PC-9 (cell line): ENCODE results near the gene NFATC1. TPM values are rescaled to one million over a fixed set of nuclear protein-coding genes. Genes with fewer than 3 reads are reported as not detected.

Source experiments
- BruUV-seq: library from RNA; stranded (reverse); fragments of 400-500 nt; replicated peaks from 2 replicates; lab custom pipeline; 2021; lab: Mats Ljungman, UMichigan
- CTCF ChIA-PET: fragments of 300-600 bp; sonication (Branson Sonifier 250); formaldehyde crosslinking; loops from one replicate; lab custom pipeline; 2022; ENCODE audit warnings: antibody characterized with exemption; lab: Charles Lee
- POLR2A ChIA-PET: fragments of 300-600 bp; sonication (Branson Sonifier 250); formaldehyde crosslinking; loops from one replicate; lab custom pipeline; 2022; ENCODE audit warnings: antibody characterized with exemption; ENCODE audit not compliant: unreplicated experiment; lab: Charles Lee
- DNase-seq, 2 experiments: peaks; one replicate each; pipeline versions ENCODE4 v3.0.0 to v3.0.0-alpha.2; 2015 to 2022; ENCODE audit warnings: mixed read lengths in 1 of 2
- H2AFZ ChIP-seq: fragments of 200-600 bp; sonication (generic); 2 replicates; pipeline ENCODE4 v1.8.1; 2017; ENCODE audit warnings: antibody characterized with exemption
- H3F3A ChIP-seq: fragments of 200-600 bp; sonication (generic); 2 replicates; pipeline ENCODE4 v1.8.1; 2017; ENCODE audit warnings: antibody characterized with exemption, mild to moderate bottlenecking, low read depth; ENCODE audit not compliant: insufficient read depth
- H3K27ac ChIP-seq: fragments of 200-600 bp; sonication (generic); 2 replicates; pipeline ENCODE4 v1.6.1; 2016; ENCODE audit warnings: mixed run types
- H3K27me3 ChIP-seq: fragments of 200-600 bp; sonication (generic); 2 replicates; pipeline ENCODE4 v1.6.1; 2016; ENCODE audit warnings: low read depth, mixed run types; ENCODE audit not compliant: insufficient read depth
- H3K36me3 ChIP-seq: fragments of 200-600 bp; sonication (generic); 2 replicates; pipeline ENCODE4 v1.6.1; 2016; ENCODE audit warnings: low read depth, mixed run types
- H3K4me1 ChIP-seq: fragments of 200-600 bp; sonication (generic); replicated peaks from 2 replicates; pipeline ENCODE4 v1.6.1; 2016; ENCODE audit warnings: mixed run types; ENCODE audit not compliant: insufficient read depth
- H3K4me2 ChIP-seq: fragments of 200-600 bp; sonication (generic); 2 replicates; pipeline ENCODE4 v1.6.1; 2017; ENCODE audit warnings: mixed run types
- H3K4me3 ChIP-seq: fragments of 200-600 bp; sonication (generic); 2 replicates; pipeline ENCODE4 v1.6.1; 2016; ENCODE audit warnings: mixed run types
- H3K79me2 ChIP-seq: fragments of 200-600 bp; sonication (generic); 2 replicates; pipeline ENCODE4 v1.6.1; 2017; ENCODE audit warnings: low read depth, mixed run types
- H3K9me2 ChIP-seq: fragments of 200-600 bp; sonication (generic); 2 replicates; pipeline ENCODE4 v1.8.1; 2017; ENCODE audit warnings: mild to moderate bottlenecking; ENCODE audit not compliant: insufficient read depth
- H3K9me3 ChIP-seq: fragments of 200-600 bp; sonication (generic); 2 replicates; pipeline ENCODE4 v1.8.1; 2016; ENCODE audit warnings: low read depth; ENCODE audit not compliant: insufficient read depth
- H4K20me1 ChIP-seq: fragments of 200-600 bp; sonication (generic); 2 replicates; pipeline ENCODE4 v1.8.1; 2017; ENCODE audit not compliant: insufficient read depth
- EZH2 ChIP-seq: fragments of 200-600 bp; sonication (generic); IDR thresholded peaks from 2 replicates; pipeline ENCODE4 v1.8.0; 2017; ENCODE audit warnings: antibody characterized with exemption, low read depth
- intact Hi-C: fragments of 100-400 bp; cut with micrococcal nuclease; formaldehyde crosslinking; loops from one replicate; pipeline ENCODE4 v1.10.0; 2022; ENCODE audit not compliant: unreplicated experiment
- total RNA-seq: library from RNA; stranded (reverse); gene quantifications from 2 replicates; pipeline ENCODE4 v1.2.3, GENCODE V29; 2021
- TF ChIP-seq, protein P1 (sequence below): fragments of 200-600 bp; sonication (generic); conservative IDR thresholded peaks from 2 replicates; pipeline ENCODE4 v1.6.1; 2017; ENCODE audit warnings: mixed run types, antibody characterized with exemption, mild to moderate bottlenecking, moderate library complexity

Gene NFATC1
- total RNA-seq, 1 experiment from 2014 or later, result 2.6 TPM

DNA sequence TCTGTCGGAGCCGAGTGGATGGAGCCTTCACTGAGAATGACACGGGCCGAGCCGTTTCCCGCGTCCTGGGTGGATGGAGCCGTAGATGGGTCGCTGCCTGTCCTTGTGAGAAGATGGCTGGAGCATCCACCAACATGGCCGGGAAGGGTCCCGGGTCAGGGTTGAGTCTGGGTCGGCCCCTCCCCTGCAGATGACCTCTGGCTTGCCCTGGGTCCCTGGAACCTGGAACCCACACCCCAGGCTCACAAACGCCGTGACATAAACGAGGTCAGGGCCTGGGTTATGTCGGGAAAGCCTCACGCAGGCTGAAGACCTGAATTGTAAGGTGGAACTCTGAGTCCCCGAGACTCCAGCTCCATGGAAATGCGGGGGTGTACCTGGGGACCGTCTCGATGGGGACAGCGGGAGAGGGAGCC lies 94.9 kb downstream of the NFATC1 start:
- Histone ChIP-seq H4K20me1 (no peaks in the 10 kb centered on the region), H3K4me3 (no peak overlapping the region), H2AFZ (no peak overlapping the region), H3K4me1 (no peaks in the 10 kb centered on the region), H3K9me2 (no peaks in the 10 kb centered on the region), H3K36me3 (no peaks in the 10 kb centered on the region), H3K9me3 (no peaks in the 10 kb centered on the region), H3K79me2 (no peaks in the 10 kb centered on the region), H3K4me2 (no peak overlapping the region), H3F3A (no peaks in the 10 kb centered on the region), H3K27ac (no peak overlapping the region), H3K27me3 (peaks cover 12% of the 10 kb centered on the region; the same call in 1 of the 2 replicates)
- no peak for DNase-seq
- CTCF ChIA-PET, result no interaction called here
- intact Hi-C loops, result no loop called here
- TF ChIP-seq EZH2, result no peak
- TF ChIP-seq, protein P1, sequence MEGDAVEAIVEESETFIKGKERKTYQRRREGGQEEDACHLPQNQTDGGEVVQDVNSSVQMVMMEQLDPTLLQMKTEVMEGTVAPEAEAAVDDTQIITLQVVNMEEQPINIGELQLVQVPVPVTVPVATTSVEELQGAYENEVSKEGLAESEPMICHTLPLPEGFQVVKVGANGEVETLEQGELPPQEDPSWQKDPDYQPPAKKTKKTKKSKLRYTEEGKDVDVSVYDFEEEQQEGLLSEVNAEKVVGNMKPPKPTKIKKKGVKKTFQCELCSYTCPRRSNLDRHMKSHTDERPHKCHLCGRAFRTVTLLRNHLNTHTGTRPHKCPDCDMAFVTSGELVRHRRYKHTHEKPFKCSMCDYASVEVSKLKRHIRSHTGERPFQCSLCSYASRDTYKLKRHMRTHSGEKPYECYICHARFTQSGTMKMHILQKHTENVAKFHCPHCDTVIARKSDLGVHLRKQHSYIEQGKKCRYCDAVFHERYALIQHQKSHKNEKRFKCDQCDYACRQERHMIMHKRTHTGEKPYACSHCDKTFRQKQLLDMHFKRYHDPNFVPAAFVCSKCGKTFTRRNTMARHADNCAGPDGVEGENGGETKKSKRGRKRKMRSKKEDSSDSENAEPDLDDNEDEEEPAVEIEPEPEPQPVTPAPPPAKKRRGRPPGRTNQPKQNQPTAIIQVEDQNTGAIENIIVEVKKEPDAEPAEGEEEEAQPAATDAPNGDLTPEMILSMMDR, result no peak
- no TSS peak for BruUV-seq
- POLR2A ChIA-PET, result no interaction called here

- Histone ChIP-seq H3K79me2 (no peaks in the 10 kb centered on the region), H2AFZ (no peak overlapping the region), H3K27me3 (peaks cover 12% of the 10 kb centered on the region; the same call in 1 of the 2 replicates), H3K36me3 (no peaks in the 10 kb centered on the region), H3K9me3 (no peaks in the 10 kb centered on the region), H3K4me2 (no peak overlapping the region), H3K27ac (no peak overlapping the region), H3K4me3 (no peak overlapping the region), H3K9me2 (no peaks in the 10 kb centered on the region), H4K20me1 (no peaks in the 10 kb centered on the region), H3K4me1 (no peaks in the 10 kb centered on the region), H3F3A (no peaks in the 10 kb centered on the region)
- TF ChIP-seq EZH2, result no peak
- TF ChIP-seq, protein P1, result no peak
- POLR2A ChIA-PET, result no interaction called here
- DNase-seq, result no peak
- BruUV-seq, result no TSS peak
- intact Hi-C loops, result no loop called here
- CTCF ChIA-PET, result no interaction called here
These were observed 95.4 kb downstream of the NFATC1 start for GRCh38 chr18:79491081-79491551.

- no peak overlapping the region for H2AFZ ChIP-seq
- H3K4me2 ChIP-seq, result no peak overlapping the region
- H3K4me3 ChIP-seq, result no peak overlapping the region
- ChIA-PET CTCF (no interaction called here), POLR2A (no interaction called here)
- no peaks in the 10 kb centered on the region for H3K9me2 ChIP-seq
- H4K20me1 ChIP-seq, result no peaks in the 10 kb centered on the region
- no peak for TF ChIP-seq EZH2
- TF ChIP-seq, protein P1, result no peak
- no peaks in the 10 kb centered on the region for H3K79me2 ChIP-seq
- DNase-seq, result no peak
- no peaks in the 10 kb centered on the region for H3K36me3 ChIP-seq
- H3F3A ChIP-seq, result no peaks in the 10 kb centered on the region
- BruUV-seq, result no TSS peak
- H3K27ac ChIP-seq, result no peak overlapping the region
- H3K4me1 ChIP-seq, result no peaks in the 10 kb centered on the region
- peaks cover 17% of the 10 kb centered on the region for H3K27me3 ChIP-seq
- H3K9me3 ChIP-seq, result no peaks in the 10 kb centered on the region
- intact Hi-C loops, result no loop called here
These were observed 97.6 kb downstream of the NFATC1 start for GRCh38 chr18:79493211-79493800.
